ENCODE results near the gene MMP20. TPM values are rescaled to one million over a fixed set of nuclear protein-coding genes. Genes with fewer than 3 reads are reported as not detected.

MMP20 gene
- total RNA-seq, 4 donors from 2014 or later, result not detected

DNA sequence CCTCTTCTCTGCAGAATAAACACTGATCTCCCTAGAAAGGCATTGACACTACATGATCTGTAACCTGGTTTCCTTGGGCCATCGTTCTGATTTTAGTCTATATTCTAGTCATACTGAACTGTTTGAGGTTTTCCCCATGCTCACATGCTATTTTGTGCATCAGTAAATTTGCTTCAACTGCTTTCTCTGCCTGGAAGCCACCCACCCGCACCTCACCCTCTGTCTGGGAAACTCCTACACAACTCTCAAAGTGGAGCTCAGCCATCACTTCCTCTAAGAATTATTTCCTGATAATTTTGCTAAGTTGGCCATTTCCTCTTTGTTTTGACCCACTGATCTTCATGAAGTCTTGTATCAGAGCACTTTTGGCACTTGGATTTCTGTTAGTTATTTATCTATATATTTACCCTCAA lies 36.1 kb downstream of the MMP20 start:
- H3K27me3 ChIP-seq, result no peaks in the 10 kb centered on the region
- intact Hi-C loops (cut with DNase I), result no loop called here
- no peaks in the 10 kb centered on the region for H3K36me3 ChIP-seq
- DNase-seq (ENCODE audit: extremely low spot score), result no peak
- H3K27ac ChIP-seq (replicated peaks in 1 of 4), result no peak overlapping the region
- H3K9me3 ChIP-seq, result no peaks in the 10 kb centered on the region
- H3K4me1 ChIP-seq, result no peaks in the 10 kb centered on the region
- 73% methylated on average over 2 of the region's 2 CpGs for WGBS
- no peak overlapping the region for H3K4me3 ChIP-seq
- TF ChIP-seq EP300 (IDR thresholded peaks at IDR 0.05) (no peak), CTCF (IDR thresholded peaks at IDR 0.05) (no peak), POLR2A (IDR thresholded peaks at IDR 0.05; ENCODE audit: low read depth) (no peak), POLR2AphosphoS5 (IDR thresholded peaks at IDR 0.05) (no peak)

GRCh38 chr11:102587722-102588121 lies 37.4 kb downstream of the MMP20 start:
- Histone ChIP-seq H3K27me3 (no peaks in the 10 kb centered on the region), H3K9me3 (no peaks in the 10 kb centered on the region), H3K36me3 (no peaks in the 10 kb centered on the region), H3K4me1 (no peaks in the 10 kb centered on the region), H3K27ac (replicated peaks in 1 of 4) (no peak overlapping the region), H3K4me3 (no peak overlapping the region)
- 100% methylated on average over 1 of the region's 1 CpG for WGBS
- DNase-seq (ENCODE audit: extremely low spot score), result no peak
- intact Hi-C loops (cut with DNase I), result no loop called here
- TF ChIP-seq CTCF (IDR thresholded peaks at IDR 0.05) (no peak), POLR2AphosphoS5 (IDR thresholded peaks at IDR 0.05) (no peak), EP300 (IDR thresholded peaks at IDR 0.05) (no peak), POLR2A (IDR thresholded peaks at IDR 0.05; ENCODE audit: low read depth) (no peak)

GRCh38 chr11:102583141-102583873 lies 41.8 kb downstream of the MMP20 start:
- DNase-seq (ENCODE audit: extremely low spot score), result no peak
- no peak for TF ChIP-seq POLR2AphosphoS5 (IDR thresholded peaks at IDR 0.05)
- no peak for TF ChIP-seq POLR2A (IDR thresholded peaks at IDR 0.05; ENCODE audit: low read depth)
- no peak for TF ChIP-seq CTCF (IDR thresholded peaks at IDR 0.05)
- TF ChIP-seq EP300 (IDR thresholded peaks at IDR 0.05), result no peak
- 97% methylated on average over 2 of the region's 2 CpGs for WGBS
- Histone ChIP-seq H3K4me1 (no peaks in the 10 kb centered on the region), H3K9me3 (no peaks in the 10 kb centered on the region), H3K27me3 (no peaks in the 10 kb centered on the region), H3K4me3 (no peak overlapping the region), H3K27ac (replicated peaks in 1 of 4) (no peak overlapping the region), H3K36me3 (no peaks in the 10 kb centered on the region)
- intact Hi-C loops (cut with DNase I), result no loop called here

GRCh38 chr11:102582140-102582539 lies 43.0 kb downstream of the MMP20 start:
- no peak for TF ChIP-seq POLR2A (IDR thresholded peaks at IDR 0.05; ENCODE audit: low read depth)
- TF ChIP-seq EP300 (IDR thresholded peaks at IDR 0.05), result no peak
- no peak for TF ChIP-seq CTCF (IDR thresholded peaks at IDR 0.05)
- no peak for TF ChIP-seq POLR2AphosphoS5 (IDR thresholded peaks at IDR 0.05)
- WGBS, result 70% methylated on average over 1 of the region's 1 CpG

GRCh38 chr11:102581066-102581465 lies 44.1 kb downstream of the MMP20 start:
- WGBS, result 91% methylated on average over 4 of the region's 4 CpGs
- Histone ChIP-seq H3K9me3 (no peaks in the 10 kb centered on the region), H3K4me1 (no peaks in the 10 kb centered on the region), H3K27me3 (no peaks in the 10 kb centered on the region), H3K36me3 (no peaks in the 10 kb centered on the region), H3K27ac (replicated peaks in 1 of 4) (no peak overlapping the region), H3K4me3 (no peak overlapping the region)
- no peak for DNase-seq (ENCODE audit: extremely low spot score)
- intact Hi-C loops (cut with DNase I), result no loop called here
- TF ChIP-seq CTCF (IDR thresholded peaks at IDR 0.05) (no peak), POLR2AphosphoS5 (IDR thresholded peaks at IDR 0.05) (no peak), EP300 (IDR thresholded peaks at IDR 0.05) (no peak), POLR2A (IDR thresholded peaks at IDR 0.05; ENCODE audit: low read depth) (no peak)

More at GRCh38 chr11:102582140-102582539, 43.0 kb downstream of the MMP20 start:
- Histone ChIP-seq H3K27me3 (no peaks in the 10 kb centered on the region), H3K4me3 (no peak overlapping the region), H3K27ac (replicated peaks in 1 of 4) (no peak overlapping the region), H3K9me3 (no peaks in the 10 kb centered on the region), H3K4me1 (no peaks in the 10 kb centered on the region), H3K36me3 (no peaks in the 10 kb centered on the region)
- DNase-seq (ENCODE audit: extremely low spot score), result no peak
- intact Hi-C loops (cut with DNase I), result no loop called here

Measured in esophagus muscularis mucosa (tissue), 4 donors.